NCI-H2196 treated with DMSO at 0.1 percent for 48 hours (cell line): ENCODE results near the gene PRDM16.

ENCODE experiments used
- DNase-seq: peaks from one replicate; lab custom pipeline; 2025; ENCODE audit not compliant: unreplicated experiment; lab: John Stamatoyannopoulos, UW

Gene PRDM16

DNA sequence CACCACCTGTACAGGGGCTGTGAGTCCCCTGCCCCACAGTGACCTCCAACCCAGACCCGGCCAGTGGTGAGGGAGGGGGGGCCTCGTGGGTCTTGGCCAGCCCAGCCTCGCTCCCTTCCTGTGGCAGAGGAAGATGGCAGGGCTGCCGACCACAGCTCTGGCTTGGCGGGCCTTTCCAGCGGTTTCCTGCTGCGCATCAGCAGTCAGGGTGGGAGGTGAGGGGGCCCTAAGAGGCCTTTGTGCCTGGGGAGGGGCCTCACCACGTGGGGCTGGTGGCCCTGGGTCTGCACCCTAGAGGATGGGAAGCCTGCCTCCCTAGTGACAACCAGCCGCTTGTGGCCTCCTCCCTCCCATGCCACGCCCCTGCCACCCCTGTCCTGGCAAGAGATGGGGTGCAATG, 312.9 kb downstream of the PRDM16 start:
- DNase-seq, result no peak

DNA sequence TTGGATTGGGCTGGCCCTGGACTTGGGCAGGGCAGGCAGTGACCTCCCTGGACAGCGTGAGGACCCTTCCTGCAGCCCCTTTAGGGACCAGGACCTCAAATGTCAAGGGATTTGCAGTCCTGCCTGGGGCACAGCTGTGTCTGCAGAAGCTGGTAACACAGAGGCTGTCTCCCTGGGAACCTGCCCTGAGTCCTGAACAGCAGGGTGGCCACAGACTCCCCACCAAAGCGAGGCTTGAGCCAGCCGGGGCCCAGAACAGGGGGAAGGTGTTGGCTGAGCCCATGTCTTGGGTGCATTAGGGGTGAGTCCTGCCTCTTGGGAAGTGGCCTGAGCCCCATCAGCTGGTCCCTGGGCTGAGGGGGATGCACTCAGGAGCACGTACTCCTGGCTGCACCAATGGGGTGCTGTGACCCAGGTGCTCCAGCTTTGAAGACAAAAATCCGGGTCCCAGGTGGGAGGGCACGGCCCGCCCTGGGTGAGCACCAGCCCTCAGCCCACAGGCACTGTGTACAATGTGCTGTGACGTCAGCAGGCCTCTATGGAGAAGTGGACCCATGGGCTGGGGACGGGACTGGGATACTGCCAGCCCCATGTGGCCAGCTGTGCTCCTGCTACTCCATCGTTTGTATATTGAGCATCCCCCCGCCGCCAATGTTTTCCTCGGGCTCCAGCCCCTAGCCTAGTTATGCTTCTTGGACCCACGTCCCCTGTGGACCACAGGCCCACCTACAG, 313.5 kb downstream of the PRDM16 start:
- DNase-seq, result no peak

DNA sequence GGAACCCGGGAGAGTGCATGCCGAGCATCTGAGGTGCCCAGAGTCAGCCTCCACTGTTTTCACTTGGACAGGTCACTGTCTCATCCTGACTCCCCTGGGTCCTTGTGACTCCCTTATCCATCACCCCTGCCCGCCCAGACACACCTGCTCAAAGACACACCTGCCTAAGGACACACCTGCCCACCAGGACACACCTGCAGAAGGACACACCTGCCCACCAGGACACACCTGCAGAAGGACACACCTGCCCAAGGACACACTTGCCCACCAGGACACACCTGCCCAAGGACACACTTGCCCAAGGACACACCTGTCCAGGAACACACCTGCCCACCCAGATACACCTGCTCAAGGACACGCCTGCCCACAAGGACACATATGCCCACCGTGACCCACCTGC, 314.7 kb downstream of the PRDM16 start:
- no peak for DNase-seq

DNA sequence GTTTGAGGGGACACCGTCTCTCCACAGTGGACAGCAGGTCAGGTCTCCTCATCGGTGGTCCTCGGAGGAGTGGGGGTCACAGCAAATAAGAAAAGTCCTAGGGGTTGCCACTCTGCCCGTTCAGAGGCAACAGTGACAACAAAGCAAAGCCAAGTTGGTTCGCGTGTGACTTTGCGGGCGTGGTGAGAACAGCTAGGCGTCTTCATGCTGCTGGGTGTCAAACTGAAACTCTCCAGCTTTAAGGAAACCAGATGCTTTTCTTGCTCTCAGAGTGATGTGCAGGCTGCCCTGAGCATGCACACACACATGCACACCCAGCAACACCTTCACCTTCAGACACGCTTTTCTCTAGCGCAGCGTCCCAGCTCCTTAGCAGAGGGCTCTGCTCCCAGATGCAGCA, 315.4 kb downstream of the PRDM16 start:
- DNase-seq, result no peak

DNA sequence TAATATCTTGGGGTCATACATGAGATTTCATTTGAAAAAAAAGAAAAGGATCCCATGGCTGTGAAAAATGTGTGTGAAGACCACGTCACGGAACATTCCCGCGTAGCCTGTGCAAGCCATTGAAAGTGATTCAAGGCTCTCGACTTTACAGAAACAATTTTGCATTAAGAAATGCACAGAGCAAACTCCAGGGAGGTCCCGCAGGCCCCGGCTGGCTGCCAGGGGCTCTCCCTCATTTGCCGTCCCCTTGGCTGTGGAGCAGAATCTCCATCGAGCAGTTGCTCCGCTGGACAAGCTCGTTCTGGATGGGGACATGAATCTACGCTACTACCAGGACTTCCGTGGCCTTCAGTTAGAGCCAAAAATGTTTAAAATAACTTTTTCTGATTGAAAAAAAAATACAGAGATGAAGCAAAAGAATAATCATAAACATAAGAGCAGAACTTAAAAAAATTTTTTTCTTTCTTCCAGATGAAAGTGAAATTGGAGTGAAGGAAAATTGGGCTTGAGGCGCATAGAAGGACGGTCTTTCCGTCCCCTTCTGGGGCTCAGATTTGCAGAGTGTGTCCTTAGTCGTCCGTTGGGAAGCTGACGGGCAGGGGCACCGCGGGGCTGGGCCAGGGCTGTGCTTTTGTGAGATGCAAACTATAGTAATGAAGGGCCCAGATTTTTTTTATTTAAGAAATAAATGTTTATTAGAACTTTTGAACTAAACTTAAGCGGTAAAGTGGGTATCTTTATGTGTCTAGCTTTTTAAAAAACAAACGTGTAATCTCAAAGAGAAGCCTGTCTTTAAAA, 317.4 kb downstream of the PRDM16 start:
- DNase-seq, result no peak

DNA sequence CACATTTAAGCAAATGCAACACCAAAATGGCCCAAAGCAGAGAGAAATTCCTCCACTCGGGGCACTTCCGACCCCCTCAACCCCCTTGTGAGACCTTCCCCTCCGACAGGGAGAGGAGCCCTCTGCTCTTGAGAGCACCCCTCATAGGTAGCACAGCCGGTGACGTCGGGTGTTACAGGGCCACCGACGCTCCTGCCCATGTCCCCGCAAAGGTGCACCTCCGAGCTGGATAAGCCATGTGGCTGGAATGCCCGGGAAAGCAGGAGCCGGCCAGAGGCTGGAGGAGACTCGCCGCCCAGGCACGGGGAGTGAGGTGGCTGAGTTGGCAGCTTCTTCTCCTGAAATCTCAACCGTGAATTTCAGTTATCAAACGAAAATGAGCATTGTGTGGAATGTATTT, 318.4 kb downstream of the PRDM16 start:
- no peak for DNase-seq

DNA sequence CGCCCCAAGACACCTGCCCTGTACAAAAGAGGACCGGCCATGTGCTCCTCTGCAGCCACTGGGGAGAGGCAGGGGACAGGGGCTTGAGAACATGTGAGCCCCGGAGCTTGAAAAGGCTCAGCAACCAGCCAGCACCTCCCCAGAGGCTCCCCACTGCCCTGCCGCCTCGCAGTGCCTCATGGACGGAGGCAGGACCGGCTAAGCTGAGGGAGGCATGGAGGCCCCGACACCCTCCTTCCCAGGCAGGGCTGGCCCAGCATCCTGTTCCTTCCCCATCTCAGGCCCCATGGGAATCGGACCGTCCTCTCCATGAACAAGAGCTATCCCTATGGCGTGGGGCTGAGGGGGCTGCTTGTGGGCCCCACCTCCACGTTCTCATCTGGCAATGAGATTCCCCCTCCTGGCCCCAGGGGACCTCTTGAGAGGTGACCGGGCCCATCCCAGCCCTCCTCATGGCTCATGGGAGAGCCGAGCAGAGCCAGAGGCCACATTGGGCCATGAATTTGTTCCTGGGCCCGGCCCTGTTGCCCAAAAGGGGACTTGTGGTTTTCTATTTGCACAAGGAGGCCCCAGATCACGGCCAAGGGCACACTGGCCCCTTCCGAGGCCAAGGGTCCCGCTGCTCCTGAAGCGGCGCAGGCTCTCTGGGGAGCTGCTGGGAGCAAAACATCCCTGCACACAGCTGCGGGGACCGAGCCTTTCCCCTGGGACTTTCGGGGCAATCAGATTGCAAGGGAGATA, 320.3 kb downstream of the PRDM16 start:
- DNase-seq, result no peak

DNA sequence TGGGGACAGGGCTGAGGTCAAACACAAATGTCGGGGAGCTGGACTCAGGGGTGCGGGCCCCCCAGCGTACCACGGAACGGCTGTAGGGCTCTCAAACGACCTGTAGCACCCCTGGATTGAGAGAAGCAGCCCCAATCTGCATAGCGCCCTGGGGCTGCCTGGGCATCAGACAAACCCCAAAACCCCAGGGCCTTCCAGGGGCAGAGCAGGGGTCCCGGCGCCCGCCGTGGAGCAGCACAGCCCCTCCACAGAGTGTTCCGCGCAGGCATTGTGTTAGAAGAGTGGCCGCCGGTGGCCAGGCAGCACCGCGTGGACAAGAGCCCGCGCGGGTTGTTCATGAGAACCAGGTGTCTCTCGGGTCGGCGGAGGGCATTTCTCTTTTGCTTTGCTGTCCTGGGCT, 321.3 kb downstream of the PRDM16 start:
- DNase-seq, result no peak

DNA sequence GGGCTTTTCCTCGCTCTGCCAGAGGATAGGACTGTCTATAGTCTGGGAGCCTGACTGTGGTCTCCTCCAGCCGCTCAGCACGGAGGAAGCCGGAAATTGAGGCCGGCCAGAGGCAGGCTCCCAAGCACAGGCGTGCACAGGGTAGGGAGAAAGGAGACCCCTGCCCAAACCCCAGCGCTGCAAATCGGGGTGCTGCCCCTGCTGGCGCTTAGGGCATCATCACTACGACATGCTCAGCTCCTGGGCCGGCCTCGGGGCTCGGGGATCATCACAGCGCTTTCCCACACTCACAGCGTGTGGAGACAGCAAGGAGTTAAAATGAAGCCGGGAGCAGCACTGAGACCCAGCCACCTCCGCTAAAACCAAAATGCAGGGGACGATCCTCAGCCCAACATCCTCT, 322.7 kb downstream of the PRDM16 start:
- DNase-seq, result no peak

DNA sequence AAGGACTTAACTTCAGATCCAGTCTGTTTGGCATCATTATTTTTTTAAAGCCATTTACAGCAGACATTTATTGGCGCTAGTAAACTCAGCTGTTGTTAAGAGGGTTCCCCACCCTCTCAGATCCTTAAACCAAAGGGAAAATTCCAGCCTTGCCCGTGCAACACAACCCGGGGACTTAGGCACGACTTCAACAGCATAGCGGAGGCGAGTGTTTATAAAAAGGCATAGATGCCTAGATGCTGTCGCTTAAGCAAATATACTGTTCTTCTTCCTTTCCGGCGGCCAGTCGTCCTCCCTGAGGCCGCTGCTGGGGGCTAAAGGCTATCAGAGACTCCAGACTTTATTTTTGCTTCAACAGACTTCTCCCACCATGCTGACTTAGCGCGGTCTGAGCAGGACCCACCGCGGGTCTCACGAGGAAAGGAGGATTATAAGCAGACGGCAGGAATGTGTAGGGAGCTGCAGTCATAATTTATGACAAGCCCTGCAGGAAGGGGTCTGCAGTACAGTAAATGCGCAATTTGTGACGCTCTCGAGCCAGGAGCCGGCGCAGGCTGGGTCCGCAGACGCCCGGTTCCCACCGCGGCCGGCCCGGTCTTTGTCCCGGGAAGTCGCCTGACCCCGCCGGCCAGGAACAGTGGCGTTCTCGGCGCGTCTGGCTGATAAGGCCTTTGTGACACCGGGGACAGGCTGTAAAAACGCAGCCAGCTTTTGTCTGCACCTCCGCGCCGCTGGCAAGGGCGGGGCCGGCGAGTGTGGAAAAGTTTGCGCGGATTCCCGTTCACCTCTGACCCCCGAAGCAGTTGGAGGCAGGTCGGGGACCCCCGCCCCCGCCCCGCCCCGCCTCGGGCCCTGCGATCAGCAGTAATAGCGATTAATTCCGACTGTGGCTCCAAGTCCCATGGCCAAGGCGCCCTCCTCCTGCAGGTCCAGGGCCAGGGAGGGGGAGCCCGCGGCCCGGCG, 324.3 kb downstream of the PRDM16 start:
- DNase-seq, result no peak

DNA sequence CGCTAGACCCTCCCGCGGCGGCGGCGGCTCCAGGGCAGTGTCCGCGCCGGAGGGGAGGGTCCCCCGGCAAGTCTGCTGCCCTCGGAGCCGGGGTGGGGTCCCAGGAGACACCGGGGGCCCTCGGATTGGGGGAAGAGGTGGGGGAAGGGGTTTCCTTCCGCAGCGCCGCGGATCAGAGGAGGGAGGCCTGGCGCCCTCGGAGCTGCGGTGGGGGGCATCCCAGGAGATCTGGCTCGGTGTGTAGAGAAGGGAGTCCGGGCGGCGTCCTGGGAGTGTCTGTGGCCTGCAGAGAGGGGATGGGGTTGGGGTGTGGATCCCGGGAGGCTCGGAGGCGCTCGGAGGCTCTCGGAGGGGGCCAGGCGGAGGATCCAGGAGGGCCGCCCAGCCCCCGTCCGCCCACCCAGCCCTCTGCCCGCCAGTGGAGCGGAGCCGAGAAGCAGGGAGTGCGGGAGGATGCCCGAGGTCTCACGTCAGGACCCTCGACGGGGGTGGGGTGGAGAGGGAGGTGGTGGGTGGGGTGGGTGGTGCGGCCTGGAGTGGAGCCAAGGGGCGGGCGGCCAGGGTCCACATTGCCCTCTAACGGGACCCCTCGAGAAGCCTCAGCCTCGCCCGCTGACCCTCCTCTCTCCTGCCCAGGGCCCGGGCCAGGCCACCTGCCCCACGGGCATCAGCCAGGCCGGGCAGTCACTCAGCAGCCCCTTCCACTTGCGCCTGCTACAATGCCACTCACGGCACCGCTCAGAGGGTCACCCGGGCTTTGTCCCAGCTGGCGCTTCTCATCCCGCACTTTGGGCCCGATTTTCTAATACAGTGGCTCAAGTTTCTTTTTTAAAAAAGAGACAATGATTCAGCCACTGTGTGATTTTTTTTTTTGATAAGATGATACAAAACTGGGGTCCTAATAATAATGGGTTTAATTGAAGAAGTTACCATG, 325.3 kb downstream of the PRDM16 start:
- no peak for DNase-seq

DNA sequence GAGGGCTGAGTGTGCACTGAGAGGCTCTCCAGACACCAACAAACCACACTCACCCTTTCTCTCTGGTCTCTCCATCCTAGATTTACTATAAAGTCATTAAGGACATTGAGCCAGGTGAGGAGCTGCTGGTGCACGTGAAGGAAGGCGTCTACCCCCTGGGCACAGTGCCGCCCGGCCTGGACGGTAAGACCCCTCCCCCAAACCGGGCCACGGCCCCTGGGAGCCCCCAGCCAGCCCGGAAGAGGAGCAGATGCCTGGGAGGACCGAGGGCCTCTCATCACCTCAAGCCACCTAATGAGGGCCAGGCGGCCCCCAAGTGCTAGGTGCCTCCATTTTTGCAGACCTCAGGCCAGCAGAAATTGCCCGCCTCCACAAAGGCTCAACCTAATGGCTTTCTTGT, 327.4 kb downstream of the PRDM16 start:
- DNase-seq, result no peak

DNA sequence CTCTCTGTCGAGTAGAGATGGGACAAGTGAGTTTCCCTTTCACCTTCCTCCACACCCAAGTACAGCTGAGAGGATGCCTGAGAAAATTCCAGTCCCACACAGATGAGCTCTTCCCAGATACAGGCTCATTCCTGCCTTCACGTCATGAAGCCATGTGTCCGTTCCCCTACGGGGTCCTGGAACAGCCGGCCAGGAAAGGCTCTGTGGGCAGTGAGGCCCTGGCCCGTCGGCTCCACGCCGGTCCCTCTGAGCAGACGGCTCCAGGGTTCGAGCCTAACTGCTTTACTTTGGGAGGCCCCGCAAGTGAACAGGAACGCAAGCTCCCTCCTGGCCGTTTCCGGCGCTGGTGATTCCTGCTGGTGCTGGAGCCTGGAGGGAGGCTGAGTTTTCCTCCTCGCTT, 328.3 kb downstream of the PRDM16 start:
- DNase-seq, result no peak

DNA sequence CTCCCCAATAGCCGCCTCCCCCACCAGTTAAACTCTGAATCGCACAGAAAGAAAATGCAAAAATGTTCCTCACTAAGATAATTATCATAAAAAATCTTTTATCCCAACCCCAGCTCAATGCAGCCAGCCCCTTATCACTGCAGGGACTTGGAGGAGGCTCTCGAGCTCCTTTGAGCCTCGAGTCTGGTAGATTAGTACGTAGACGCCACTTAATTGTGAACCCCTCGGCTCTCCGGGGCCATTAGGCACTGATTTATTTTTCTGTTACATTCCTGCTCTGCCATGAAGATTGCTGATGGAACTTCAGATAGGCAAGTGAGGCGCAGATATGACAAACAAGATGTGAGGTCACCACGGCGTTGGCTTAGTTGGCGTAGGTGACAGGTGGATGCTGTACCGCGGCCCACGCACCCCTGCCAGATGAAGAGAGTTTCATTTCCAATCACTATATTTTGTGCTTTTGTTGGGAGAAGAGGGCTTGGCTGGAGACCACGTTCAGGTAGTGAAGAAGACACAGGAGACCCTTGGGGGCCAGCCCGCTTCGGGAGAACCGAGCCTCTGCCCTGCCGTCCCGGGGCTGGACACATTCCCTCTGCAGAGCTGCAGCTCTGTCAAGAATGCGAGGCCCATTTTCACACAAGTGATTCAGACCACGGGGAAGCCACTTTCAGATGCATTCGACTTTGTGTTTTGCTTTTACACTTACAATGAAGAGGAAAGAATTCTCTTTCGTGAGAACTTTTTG, 329.6 kb downstream of the PRDM16 start:
- no peak for DNase-seq

DNA sequence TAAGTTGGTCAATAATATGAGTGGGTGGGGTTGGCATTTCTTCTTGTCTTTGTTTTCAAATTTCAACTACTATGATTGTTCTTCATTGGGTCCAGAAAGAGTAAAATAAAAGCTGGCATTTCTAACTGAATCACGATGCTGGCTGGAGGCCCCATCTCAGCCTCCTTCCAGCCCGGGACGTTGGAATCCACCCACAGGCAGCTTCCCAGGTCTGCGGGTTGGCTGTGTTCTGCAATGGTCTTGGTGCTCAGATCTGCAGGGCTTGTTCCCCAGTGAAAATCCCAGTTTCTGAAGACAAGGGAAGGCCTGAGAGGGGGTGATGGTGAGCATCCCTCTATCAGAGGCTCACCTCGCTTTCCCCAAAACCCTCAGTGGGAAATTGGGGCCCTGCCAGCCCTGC, 330.7 kb downstream of the PRDM16 start:
- no peak for DNase-seq

DNA sequence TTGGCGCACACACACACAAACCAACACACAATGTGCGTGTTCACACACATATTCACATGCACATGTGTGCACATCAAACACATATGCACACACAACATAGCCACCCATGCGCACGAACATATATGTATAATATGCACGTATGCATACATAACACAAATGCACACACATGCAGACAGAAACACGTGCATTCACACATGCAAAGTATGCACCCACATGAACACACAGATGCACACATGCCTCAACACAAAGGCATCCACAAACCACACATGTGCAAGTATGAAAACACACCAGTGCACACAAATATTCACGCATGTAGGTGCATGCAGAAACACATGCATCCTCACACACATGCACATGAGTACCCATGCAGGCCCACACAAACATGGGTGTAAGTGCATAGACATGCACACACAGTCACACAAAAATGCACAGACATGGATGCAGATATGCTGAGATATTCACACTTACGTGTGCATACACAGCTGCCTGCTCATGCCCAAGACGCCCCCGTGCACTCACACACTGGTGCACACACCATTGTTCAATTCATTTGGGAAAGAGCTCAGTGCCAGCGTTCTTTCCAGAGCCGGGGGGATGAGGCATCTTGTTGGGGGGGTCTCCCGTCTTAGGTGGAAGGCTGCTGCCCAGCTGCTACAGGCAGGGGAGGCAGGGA, 332.7 kb downstream of the PRDM16 start:
- DNase-seq, result no peak

DNA sequence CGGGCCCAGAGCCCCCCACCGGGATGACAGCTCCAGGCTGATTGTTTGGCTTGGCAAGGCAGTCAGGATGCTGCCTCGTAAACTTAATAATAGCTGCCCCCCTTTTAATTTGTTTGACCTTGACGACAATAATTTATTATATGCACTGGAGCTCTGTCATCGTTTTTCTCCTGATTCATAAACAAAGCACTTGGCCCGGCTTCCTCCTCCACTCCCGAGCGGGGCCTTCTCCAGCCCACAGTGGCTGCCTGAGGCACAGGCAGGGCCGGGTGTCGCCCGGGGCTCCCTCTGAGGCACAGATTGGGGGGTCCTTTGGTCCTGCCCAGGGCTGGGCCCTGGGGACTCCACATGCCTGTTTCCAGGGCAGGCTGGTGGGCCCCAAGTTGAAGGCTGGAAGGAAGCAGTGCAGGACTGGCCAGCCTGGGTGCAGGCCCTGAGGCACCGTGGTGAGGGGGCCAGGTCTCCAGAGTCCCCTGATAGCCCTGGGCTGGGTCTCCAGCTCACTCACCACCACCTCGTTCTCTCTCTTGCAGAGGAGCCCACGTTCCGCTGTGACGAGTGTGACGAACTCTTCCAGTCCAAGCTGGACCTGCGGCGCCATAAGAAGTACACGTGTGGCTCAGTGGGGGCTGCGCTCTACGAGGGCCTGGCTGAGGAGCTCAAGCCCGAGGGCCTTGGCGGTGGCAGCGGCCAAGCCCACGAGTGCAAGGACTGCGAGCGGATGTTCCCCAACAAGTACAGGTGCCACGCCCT, 333.4 kb downstream of the PRDM16 start:
- no peak for DNase-seq

DNA sequence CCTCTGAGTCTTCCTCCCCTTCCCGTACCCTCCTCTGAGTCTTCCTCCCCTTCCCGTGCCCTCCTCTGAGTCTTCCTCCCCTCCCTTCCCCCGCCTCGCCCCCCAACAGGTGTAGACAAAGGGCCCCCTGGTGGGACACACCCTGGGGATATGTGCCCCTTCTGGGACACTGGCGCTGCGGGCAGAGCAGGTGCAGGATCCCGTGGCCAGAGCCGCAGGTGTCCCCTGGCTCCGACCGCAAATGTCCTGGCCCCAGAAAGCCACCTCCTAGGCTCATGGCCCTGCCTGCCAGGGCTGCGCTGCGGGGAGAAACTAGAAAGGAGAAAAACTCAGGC, 334.0 kb downstream of the PRDM16 start:
- DNase-seq, result no peak
